NK-92 (cell line): ENCODE results near the gene LRFN2.

Experiments used
- DNase-seq: peaks from one replicate; lab custom pipeline; 2025; ENCODE audit not compliant: unreplicated experiment; lab: John Stamatoyannopoulos, UW

Gene LRFN2

DNA sequence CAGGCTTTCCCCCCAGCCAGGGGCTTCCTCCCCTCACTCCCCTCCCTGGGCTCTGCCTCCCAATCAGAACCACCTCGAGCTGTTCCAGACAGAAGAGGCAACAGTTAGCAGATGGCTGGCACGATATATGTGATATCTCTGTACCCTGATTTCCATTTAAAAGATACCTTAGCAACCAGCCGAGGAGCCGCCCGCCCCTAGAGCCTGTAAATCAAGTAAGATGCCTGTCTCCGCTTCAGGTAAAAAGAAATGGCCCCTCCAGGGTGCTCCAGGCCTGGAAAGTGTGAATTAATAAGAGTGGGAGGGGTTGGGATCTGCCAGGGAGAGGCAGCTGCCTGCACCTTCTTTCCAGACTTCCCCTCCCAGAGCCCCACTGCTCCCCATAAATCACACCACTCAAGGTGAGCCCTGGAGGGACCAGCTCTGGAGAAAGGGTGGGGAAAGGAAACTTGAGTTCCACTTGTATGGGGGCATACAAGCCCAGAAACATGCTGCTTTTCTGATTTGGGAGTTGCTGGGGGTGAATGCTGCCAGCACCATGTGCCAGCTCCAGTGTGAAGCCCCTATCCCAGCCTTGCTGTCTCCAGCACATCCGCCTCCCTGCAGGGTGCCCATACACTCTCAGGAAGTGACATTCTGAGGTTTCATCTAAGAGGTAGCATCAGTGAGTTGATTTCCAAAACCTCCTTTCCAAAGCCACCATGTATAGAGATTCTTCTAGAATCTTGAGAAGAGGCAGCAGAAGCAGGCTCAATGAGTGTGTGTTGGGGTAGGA, 148.0 kb downstream of the LRFN2 start:
- no peak for DNase-seq

DNA sequence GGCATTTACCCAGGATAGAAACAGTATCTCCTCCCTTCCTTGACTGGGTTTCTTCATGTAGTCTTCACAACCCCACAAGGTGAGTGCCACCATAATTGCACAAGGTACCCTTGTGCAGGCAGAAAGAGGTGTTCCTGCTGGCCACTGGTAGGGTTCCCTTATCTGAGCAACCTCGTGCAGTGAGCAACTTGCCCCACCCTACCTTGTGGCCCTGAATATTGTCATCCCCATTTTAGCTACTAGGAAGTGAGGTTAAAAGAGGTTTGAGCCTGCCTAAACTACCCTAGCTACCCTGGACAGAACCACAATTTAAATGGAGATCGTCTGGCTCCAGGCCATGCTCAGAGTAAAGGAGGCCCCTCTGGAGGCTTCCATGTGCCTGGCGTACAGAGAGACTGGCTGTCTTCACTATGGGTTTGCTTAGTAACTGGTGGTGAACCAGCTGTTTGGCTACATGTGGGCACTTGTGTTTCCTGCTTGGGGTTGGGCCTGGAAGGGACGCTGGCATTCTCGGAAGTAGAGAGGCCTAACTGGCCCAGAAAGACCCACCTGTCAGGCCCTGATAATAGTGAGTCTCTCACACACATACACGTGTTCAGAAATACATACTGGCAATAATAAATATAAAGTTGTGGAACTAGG, 148.8 kb downstream of the LRFN2 start:
- no peak for DNase-seq

DNA sequence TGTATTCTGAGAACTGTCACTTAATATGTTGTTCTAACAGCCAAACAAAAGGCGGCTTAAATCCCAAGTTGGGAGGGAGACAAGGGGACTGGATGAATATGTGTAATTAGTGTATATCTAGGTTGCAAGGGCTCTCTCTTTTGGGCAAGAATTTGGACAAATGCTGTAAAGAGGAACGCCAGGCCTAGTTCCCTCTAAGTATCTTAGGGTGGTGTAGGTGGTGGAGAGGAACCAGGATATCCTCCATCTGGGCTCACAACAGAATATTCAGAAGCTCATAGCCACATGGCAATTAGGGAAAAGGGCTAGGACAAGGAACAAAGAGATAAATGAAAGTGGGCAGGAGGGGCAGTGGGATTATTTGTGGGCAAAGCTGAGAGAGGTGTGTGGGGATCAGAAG, 149.5 kb downstream of the LRFN2 start:
- DNase-seq: no peak

DNA sequence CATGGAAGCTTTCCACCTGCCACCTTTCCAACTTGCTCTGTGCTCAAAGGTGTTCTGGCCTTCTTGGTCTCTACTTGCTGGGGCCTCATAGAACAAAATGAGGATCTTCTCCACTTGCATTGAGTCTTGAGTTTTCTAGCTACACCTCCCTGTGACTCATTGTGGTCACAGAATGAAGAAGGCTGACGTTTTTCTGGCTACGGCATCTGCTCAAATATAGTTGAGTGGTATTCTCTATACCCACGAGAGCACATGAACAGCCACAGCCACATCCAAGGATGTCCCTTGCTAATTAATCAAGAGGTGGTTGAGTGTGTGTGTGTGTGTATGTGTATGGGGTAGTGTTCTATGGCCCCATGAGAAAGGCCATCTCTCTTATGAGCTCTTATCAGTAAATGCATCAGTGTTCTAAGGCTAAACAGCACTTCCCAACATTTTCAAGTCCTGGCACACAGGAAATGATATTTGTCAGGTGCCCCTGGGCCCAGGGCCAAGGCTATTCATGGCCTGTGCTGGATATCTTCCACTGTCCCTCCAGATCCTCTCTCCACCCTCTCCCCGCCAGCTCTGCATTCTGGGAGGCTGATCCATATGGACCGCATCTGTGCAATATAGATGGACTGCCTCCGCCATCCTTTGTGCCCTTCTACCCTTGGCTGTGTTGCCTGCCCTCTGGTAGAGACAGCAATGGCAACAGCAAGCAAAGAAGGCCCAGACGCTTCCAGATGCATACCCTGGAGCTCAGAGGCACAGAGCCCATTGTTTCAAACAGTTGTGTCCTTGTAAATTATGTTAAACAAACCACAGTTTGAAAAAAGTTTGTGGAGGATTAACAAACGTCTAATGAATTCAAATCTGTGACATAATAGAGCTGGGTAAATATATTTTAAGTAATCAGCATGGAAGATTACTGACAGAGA, 150.2 kb downstream of the LRFN2 start:
- DNase-seq: no peak

DNA sequence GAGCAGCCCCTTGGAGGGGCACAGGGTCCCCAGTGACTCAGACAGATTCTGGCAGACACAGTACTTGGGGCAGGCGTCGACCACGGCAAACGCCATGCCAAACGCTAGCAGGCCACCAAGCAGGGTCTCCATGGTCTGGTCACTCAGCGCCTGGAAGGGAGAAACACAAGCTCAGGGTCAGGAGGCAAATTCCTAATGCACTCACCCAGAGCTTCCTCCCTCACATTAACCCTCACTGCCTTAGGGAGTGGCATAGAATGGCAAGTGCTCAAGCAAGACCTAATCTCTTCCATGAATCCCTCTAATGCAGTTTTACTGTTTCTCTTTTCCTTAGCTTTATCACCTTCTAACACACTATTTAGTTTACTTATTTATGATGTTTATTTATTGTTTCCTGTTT, 154.2 kb downstream of the LRFN2 start:
- no peak for DNase-seq

DNA sequence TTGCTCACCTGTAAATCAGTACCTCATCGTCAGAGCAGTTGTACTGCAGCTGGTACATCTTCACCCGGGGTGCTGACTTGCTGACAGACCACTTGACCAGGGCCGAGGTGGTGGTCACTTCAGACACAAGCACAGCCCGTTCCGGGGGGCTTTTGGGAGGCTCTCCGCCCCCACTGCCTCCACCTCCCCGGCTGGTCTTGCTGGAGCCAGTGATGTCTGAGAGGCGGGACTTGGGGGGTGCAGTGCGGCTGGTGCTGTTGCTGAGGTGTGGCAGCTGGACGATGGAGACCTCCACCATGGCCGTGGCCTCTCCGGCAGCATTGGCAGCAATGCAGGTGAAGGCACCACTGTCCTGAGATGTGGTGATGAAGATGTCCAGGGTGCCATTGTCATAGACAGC, 155.5 kb downstream of the LRFN2 start:
- no peak for DNase-seq

DNA sequence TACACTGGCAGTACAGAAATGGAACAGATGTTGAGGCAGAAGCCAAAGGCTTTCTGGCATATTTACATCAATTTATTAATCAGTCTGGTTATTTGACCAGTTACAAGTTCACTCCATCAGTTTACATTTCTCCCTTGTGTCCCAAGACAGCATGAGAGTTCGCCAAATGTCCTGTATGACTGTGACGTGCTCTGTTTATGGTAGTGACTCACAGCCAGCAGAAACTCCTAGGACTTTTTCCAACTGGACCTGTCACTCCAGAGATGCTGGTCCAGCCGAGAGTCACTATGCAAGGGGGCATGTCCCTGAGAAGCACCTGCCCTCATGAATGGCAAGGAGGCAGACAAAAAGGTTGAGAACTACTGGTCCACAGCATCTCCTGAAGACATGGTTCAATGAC, 160.0 kb downstream of the LRFN2 start:
- DNase-seq: no peak

DNA sequence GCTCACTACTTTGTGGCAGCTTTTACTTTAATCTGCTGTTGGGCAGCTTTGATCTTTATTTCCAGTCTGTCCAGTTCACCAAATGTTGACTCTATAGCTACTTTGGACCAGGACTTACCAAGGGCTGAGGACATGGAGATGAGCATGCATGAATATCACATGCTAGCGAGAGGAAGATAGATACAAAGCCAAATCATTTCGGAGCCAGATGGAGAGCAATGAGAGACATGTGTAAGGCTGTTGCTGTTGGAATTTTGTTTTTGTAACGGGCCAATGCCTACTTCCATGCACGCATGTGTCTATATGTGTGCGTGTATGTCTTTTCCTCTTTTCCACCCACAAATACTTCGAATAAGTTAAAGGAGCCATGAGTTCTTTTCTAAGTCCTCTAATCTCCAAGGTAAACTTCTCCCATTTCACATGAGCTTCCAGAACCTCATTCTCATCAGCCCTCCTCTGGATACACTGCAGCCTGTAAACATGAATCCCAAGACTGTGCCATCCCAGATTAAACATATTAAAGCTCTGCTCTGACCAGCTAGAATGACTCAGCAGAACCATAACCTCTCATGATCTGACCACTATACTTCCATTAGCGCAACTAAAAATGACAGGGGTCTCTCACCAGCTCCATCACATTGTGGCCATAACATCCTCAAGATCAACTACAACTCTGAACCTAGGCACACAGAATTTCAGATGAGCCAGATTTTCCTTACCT, 160.7 kb downstream of the LRFN2 start:
- DNase-seq: no peak

DNA sequence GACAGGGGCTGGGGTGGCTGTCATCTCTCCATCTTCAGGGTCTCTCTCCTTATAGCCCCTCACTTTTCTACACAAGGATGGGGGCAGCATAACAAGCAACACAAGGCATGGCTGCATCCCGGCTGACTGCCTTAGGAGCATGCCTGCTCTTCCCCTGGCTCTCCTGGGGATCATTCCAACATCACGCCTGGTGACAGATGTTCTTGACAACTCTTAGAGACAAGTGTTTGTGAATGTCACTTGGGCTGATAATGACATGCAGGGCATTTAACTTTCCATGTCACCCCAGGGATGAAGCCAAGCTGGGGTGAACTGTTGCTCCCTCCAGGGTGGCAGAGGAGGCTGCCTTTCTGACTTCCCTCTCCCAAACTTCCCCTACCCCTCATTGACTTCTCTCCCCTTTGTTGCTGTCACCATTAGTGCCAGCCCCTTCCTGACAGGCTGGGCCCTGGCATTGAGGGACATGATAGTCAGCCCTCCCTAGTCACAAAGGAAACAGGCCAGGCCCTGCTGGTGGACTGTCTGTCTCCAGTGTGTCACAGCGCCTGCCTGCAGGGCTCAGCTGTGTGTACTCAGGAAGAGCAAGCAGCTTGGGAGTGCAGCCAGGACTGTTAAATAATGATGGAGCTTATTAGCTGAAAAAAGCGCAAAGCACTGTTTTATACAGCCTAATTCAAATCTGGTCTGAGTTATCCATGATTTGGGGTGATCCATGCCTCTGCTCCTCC, 161.8 kb downstream of the LRFN2 start:
- no peak for DNase-seq

DNA sequence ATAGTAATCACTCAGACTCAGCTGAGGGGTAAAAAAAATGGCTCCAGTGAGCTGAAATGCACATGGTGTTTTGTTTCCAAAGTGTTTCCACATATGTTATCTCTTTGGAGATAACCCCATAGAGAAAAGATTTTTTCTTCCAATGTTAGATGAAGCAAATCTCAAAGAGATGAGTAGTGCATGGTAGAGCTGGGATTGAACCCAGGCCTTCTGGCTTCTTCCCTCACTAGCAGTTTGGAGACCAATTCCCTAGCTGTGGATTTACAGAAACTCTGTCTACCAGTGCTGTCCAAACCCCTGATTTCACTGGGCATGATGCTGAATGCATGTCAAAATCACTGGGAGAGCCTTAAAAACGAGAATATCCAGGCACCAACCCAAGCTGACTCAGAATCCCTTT, 165.1 kb downstream of the LRFN2 start:
- no peak for DNase-seq

DNA sequence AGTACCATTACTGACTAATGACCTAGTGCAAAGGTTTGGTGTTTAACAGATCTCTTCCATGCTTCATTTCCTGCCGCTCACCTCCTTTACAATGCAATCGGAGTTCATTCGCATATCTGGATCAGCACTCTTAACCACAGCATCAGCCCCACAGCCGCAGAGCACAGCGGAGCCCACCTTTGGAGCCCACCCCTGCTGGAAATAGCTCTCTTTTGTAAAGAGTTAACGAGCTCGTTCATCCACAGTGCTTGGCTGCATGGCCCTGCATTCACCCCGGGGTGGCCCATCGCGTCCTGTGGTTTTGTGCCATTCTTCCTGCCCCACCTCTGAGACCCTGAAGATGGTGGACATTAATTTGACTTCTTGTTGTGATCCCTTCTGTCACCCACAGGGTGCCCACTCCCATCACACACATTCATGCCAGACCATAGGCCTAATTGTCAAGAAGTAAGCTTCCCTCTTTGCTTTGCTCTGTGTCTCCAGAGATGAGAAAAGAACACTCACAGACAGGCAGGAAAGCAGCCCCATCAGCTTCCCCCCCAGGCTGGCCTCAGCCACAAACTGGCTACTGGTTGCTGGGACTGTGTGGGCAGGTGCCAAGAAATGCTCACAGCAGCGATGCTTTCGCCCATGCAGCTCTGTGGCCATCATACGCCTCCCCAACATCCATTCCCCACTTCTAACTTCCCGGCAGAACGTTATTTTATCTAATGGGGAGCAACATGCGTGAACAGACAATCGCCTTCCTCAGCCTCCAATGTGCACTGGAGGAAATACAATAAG, 167.0 kb downstream of the LRFN2 start:
- no peak for DNase-seq

DNA sequence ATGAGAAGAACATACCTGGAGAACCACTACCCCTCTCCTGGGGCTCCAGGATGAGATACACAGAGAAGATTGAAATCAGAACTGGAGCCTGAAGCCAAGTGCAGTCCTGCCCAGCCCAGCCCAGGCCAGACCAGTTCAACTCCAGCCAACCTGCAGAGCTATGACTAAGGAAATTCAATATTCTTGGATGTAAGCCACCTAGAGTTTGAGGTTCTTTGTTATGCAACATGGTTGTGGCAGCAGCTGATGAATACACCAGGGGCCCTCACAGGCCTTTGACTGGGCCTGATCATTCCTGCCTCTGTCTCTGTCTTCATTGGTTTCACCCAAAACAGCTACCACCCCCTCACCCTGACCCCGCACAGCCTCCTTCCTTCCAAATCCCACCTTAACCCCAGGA, 167.8 kb downstream of the LRFN2 start:
- no peak for DNase-seq

DNA sequence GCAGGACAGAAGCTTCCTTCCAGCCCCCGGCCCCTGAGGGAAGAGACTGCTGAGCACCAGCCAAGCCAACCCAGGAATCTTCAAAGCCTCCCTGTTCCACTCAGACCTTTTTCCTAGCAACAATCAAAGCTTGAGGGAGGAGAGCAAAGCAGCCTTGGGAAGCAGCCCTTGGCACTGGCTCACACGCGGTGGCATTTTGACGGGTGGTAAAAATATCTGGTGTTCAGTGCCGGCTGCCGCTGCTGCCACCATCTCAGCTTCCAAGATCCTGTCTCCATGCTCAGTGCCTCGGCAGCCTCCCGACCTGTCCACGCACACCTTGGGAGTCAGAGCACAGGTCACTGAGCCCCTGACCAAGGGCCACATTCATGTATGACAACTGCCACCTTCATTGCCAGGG, 170.1 kb downstream of the LRFN2 start:
- DNase-seq: no peak

DNA sequence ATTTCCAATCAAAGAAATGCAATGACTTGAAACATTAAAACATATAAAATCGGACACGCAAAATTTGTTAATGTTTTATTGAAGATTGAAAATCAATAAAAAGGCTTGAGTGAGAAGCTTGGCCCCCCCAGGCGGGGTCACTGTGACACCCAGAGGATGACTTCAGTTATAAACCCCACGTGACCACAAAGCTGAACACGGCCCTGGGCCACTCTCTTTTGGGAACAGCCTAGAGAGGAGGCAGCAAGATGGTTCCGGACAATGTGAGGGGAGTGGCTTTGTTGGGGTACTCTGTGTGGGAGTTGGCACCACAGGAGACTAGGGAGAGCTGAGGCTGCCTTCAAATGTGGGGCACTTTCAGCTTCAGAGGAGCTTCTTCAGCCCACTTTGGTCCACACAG, 172.5 kb downstream of the LRFN2 start:
- no peak for DNase-seq

DNA sequence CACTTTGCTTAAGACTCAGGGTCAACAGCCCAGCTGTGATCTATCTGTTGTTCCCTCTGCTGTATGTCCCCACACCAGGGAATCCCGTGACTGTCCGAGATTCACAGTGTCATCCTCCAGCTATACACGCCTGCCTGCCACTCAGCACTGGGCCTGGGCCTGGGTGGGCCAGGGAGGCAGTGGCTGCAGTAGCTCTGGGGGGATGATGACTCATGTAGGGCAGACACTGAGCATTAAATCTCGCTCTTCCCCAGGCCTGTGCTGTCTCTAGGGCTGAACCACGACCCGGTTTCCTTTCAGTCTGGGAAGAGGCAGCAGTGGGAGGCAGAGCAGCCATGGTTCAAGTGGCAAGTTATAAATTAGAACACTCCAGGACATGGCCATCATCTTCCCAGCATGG, 173.9 kb downstream of the LRFN2 start:
- no peak for DNase-seq

DNA sequence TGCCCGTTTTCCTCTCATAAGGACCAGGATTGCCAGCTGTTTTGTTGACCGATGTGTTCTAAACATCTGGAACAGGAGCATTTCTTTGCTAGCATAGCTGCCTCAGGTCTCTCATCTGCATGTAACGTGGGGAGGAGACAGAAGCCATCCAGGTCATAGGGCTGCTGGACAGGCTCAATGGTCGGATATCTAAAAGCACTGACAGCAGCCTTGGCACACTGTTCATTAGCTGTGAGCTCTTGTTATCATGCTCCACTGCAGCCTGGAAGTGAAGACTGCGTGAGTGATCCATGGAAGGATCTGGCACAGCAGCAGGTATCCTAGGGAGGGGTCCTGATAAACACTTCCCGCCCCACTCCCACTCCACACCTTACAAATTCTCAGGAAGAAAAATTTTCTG, 175.3 kb downstream of the LRFN2 start:
- DNase-seq: no peak

DNA sequence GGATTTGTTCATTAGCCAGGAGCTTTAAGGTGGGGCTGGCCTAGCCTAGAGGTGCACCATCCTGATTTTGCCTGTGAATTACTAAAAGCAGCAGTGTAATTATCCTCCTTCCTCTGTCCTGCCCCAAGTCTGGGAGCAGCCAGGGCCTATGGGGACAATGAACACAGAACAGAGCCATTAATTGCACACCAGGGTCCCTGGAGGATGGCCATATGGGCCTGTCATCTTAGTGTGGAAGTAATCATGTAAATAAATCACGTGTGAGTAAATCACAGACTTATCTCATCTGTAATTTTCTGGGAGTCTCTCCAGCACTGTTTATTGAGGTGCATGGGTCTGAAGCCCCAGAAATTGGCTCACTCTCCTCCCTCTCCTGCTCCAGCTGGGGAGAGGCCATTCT, 176.3 kb downstream of the LRFN2 start:
- no peak for DNase-seq

DNA sequence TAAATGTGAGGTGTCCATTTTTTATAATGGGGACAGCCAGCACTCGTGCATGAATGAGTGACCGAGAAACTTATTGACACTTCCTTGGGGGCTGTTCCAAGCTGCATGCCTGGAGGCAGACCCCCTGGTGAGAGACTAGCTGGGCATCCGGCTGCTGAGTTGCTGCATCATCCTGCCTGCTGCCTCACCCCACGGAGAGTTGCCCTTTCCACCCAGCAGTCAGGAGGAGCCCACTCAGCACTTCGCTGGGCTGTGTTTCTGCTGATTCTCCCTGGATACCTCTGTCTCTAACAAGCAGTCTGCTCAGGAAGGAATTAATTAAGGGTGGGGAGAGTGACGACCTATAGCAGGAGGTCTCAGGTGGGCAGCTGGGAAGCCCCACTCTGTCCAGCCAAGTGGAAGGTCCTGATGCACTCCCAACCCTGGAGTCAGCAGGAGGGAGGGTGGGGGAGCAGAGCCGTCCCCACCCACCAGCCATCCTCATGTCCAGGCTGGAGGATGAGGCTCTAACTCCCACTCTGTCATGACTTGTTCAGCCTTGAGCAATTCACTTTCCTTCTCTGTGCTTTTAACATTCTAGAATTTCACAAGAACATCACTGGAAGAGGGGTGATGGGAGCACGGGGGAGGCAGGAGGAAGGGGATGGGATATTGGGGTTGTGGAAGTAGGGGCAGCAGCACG, 177.3 kb downstream of the LRFN2 start:
- DNase-seq: no peak
